A673 (cell line): ENCODE measurements around the gene CDK19.

ENCODE experiments used
- CTCF ChIP-seq: fragments of 300-800, 200-600 bp; sonication (generic); conservative IDR thresholded peaks from 2 replicates; pipeline ENCODE4 v1.5.1; 2017; ENCODE audit warnings: low read depth, mild to moderate bottlenecking, antibody characterized with exemption, low read length, moderate library complexity, mixed read lengths
- EZH2 ChIP-seq: fragments of 200-600 bp; sonication (generic); IDR thresholded peaks from 2 replicates; pipeline ENCODE4 v1.6.1; 2017; ENCODE audit warnings: borderline replicate concordance, low read depth, mild to moderate bottlenecking, mixed read lengths, antibody characterized with exemption, low read length; ENCODE audit not compliant: poor library complexity, severe bottlenecking

GRCh38 chr6:110560239-110561007, 254.8 kb downstream of the CDK19 start:
- TF ChIP-seq CTCF = no peak
- TF ChIP-seq EZH2 = no peak
